A549 (cell line): Measurements from ENCODE around the gene CCDC85C.

ENCODE experiments used
- SREBF2 ChIP-seq: fragments of 450-650 bp; IDR thresholded peaks from 2 replicates; pipeline ENCODE4 v1.6.1; 2014; ENCODE audit warnings: mild to moderate bottlenecking, moderate library complexity
- TF ChIP-seq, protein P1 (sequence below): fragments of >200 bp; sonication (Bioruptor Twin); formaldehyde crosslinking; IDR thresholded peaks from 3 replicates; pipeline ENCODE4 v1.5.1; 2016
- TF ChIP-seq, protein P2 (sequence below): fragments of 450-650 bp; IDR thresholded peaks from 2 replicates; pipeline ENCODE4 v1.6.1; 2014; ENCODE audit warnings: antibody characterized with exemption

DNA sequence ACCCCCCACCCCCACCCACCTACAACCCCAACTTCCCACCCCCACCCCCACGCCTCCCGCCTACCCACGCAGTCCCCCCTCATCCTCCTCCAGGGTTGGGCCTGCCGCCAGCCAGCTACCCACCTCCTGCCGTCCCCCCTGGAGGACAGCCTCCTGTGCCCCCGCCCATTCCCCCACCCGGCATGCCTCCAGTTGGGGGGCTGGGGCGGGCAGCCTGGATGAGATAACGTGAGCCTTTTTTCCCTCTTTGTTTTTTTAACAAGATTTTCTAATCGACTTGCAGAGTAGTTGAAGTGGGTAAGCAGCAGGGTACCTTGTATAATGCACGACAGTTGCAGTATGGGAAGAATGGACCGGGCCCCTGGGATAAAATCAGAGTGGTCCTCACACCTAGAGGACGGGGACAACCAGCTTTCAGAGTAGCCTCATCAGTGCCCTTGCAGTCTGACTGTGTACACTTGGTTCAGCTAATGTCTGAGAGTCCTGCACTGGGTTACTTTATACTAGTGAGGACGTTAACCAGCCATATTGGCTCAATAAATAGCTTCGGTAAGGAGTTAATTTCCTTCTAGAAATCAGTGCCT, 93.4 kb downstream of the CCDC85C start:
- TF ChIP-seq, protein P1, sequence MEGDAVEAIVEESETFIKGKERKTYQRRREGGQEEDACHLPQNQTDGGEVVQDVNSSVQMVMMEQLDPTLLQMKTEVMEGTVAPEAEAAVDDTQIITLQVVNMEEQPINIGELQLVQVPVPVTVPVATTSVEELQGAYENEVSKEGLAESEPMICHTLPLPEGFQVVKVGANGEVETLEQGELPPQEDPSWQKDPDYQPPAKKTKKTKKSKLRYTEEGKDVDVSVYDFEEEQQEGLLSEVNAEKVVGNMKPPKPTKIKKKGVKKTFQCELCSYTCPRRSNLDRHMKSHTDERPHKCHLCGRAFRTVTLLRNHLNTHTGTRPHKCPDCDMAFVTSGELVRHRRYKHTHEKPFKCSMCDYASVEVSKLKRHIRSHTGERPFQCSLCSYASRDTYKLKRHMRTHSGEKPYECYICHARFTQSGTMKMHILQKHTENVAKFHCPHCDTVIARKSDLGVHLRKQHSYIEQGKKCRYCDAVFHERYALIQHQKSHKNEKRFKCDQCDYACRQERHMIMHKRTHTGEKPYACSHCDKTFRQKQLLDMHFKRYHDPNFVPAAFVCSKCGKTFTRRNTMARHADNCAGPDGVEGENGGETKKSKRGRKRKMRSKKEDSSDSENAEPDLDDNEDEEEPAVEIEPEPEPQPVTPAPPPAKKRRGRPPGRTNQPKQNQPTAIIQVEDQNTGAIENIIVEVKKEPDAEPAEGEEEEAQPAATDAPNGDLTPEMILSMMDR = no peak
- TF ChIP-seq SREBF2 = no peak
- TF ChIP-seq, protein P2, sequence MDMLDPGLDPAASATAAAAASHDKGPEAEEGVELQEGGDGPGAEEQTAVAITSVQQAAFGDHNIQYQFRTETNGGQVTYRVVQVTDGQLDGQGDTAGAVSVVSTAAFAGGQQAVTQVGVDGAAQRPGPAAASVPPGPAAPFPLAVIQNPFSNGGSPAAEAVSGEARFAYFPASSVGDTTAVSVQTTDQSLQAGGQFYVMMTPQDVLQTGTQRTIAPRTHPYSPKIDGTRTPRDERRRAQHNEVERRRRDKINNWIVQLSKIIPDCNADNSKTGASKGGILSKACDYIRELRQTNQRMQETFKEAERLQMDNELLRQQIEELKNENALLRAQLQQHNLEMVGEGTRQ = no peak
